Right lobe of liver (tissue), 6 donors: ENCODE data around the gene NKAIN4. TPM values are rescaled to one million over a fixed set of nuclear protein-coding genes. Genes with fewer than 3 reads are reported as not detected.

Experiments
- ATAC-seq, 4 donors: fragments of 200-7000 bp; cut with Tn5 transposase; one replicate each; pipeline ENCODE4 v1.9.1; 2020; ENCODE audit warnings: mild to moderate bottlenecking in 4 of 4, moderate library complexity in 4 of 4
- DNase-seq, 3 donors: peaks; one replicate each; pipeline ENCODE4 v3.0.0-alpha.2; 2020
- H3K27ac ChIP-seq, 3 donors: fragments of 200-600 bp; one replicate each; pipeline ENCODE4 v1.8.0; 2022
- H3K27me3 ChIP-seq, 2 donors: fragments of 200-600 bp; one replicate each; pipeline ENCODE4 v1.8.0; 2022
- H3K36me3 ChIP-seq, 4 donors: fragments of 200-600 bp; sonication (generic) in 1 of 4; one replicate each; pipeline versions ENCODE4 v1.5.1 to v1.8.0; 2017 to 2022; ENCODE audit warnings: control low read depth in 1 of 4
- H3K4me1 ChIP-seq, 4 donors: fragments of 200-600 bp; sonication (generic) in 1 of 4; one replicate each; pipeline versions ENCODE4 v1.5.1 to v1.8.0; 2017 to 2022; ENCODE audit warnings: control low read depth in 1 of 4
- H3K4me3 ChIP-seq, 3 donors: fragments of 200-600 bp; one replicate each; pipeline ENCODE4 v1.8.0; 2022
- H3K9me3 ChIP-seq, 4 donors: fragments of 200-600 bp; sonication (generic) in 1 of 4; one replicate each; pipeline versions ENCODE4 v1.5.1 to v1.8.0; 2017 to 2022; ENCODE audit warnings: control low read depth in 1 of 4
- CTCF ChIP-seq, 4 donors: fragments of 200-600 bp in 3 of 4; fragments of 450-650 bp in 1 of 4; IDR thresholded peaks; one replicate each; pipeline versions ENCODE4 v1.5.1 to v1.8.0; 2016 to 2022; ENCODE audit warnings: antibody characterized with exemption in 4 of 4, mild to moderate bottlenecking in 2 of 4
- POLR2A ChIP-seq: fragments of 450-650 bp; IDR thresholded peaks from one replicate; pipeline ENCODE4 v1.6.1; 2017; ENCODE audit warnings: antibody characterized with exemption, mild to moderate bottlenecking
- WGBS: methylation state at CpG from one replicate; pipeline ENCODE4 v1.1.6; 2018; ENCODE audit warnings: low coverage, low lambda C conversion rate; ENCODE audit not compliant: insufficient coverage; ENCODE audit errors: missing lambda C conversion rate; 5-methylcytosine and 5-hydroxymethylcytosine counted together
- intact Hi-C, 2 donors: fragments of 100-400 bp; cut with DNase I; formaldehyde crosslinking; loops; one replicate each; pipeline versions ENCODE4 v1.11.2 to v1.14.1; 2022
- total RNA-seq, 6 experiments: library from RNA; depleted of rRNA in 2 of 6; stranded (reverse); fragments of >200 nt in 2 of 6; fragmentation: NEBNext Ultra II Directional in 3 of 6; extraction: Animal tissue kit (Norgen Biotek cat#: 25700) in 3 of 6; gene quantifications; one replicate each; pipeline versions ENCODE4 v1.1.0 to v1.2.4, GENCODE V29; 2016 to 2023
- donor health status: DM: no; HTN: yes; CAD: no.
- donor health status: DM: no; HTN: no; CAD: no.
- donor health status: DM: no; HTN: no; CAD: no.
- donor health status: DM: no; HTN: yes; CAD: no.
- donor health status: DM: no; HTN: yes; CAD: no.

NKAIN4 gene
- total RNA-seq, 6 experiments from 2014 or later: not detected

GRCh38 chr20:63284544-63284949 is 30.3 kb upstream of the NKAIN4 start:
- ATAC-seq: peak in 1 of 4 donors; percentile 12
- intact Hi-C loops: no loop called here
- Histone ChIP-seq H3K9me3 (no peaks in the 10 kb centered on the region), H3K27me3 (no peaks in the 10 kb centered on the region), H3K4me1 (no peaks in the 10 kb centered on the region), H3K4me3 (no peak overlapping the region), H3K36me3 (peaks cover 0 to 16% (median 5%) of the 10 kb centered on the region in 4 donors), H3K27ac (no peak overlapping the region)
- WGBS: 67% methylated on average over 3 of the region's 25 CpGs
- TF ChIP-seq POLR2A (no peak), CTCF (IDR thresholded peaks at IDR 0.05) (no peak)
- no peak for DNase-seq

GRCh38 chr20:63284083-63284440 is 29.8 kb upstream of the NKAIN4 start:
- Histone ChIP-seq H3K27me3 (no peaks in the 10 kb centered on the region), H3K36me3 (peaks cover 0 to 21% (median 8%) of the 10 kb centered on the region in 4 donors), H3K4me3 (no peak overlapping the region), H3K9me3 (no peaks in the 10 kb centered on the region), H3K27ac (no peak overlapping the region), H3K4me1 (no peaks in the 10 kb centered on the region)
- no CpG with 5 or more reads among the region's 14 CpGs for WGBS
- ATAC-seq: no peak
- TF ChIP-seq CTCF (IDR thresholded peaks at IDR 0.05) (no peak), POLR2A (no peak)
- intact Hi-C loops: no loop called here
- no peak for DNase-seq

GRCh38 chr20:63283397-63284082 is 29.3 kb upstream of the NKAIN4 start:
- intact Hi-C loops: no loop called here
- 100% methylated on average over 3 of the region's 33 CpGs for WGBS
- Histone ChIP-seq H3K4me1 (no peaks in the 10 kb centered on the region), H3K27me3 (no peaks in the 10 kb centered on the region), H3K36me3 (peaks cover 0 to 25% (median 10%) of the 10 kb centered on the region in 4 donors), H3K4me3 (no peak overlapping the region), H3K27ac (no peak overlapping the region), H3K9me3 (no peaks in the 10 kb centered on the region)
- ATAC-seq (no peak), DNase-seq (no peak)
- TF ChIP-seq CTCF (IDR thresholded peaks at IDR 0.05) (no peak), POLR2A (no peak)

GRCh38 chr20:63282946-63283345 is 28.7 kb upstream of the NKAIN4 start:
- Histone ChIP-seq H3K27ac (no peak overlapping the region), H3K4me3 (no peak overlapping the region), H3K4me1 (no peaks in the 10 kb centered on the region), H3K36me3 (peaks cover 0 to 25% (median 10%) of the 10 kb centered on the region in 4 donors), H3K27me3 (no peaks in the 10 kb centered on the region), H3K9me3 (no peaks in the 10 kb centered on the region)
- ATAC-seq (no peak), DNase-seq (no peak)
- WGBS: 100% methylated on average over 1 of the region's 17 CpGs
- intact Hi-C loops: no loop called here
- TF ChIP-seq POLR2A (no peak), CTCF (IDR thresholded peaks at IDR 0.05) (no peak)
